ENCODE data around the gene ABCC4.

The ABCC4 gene

DNA sequence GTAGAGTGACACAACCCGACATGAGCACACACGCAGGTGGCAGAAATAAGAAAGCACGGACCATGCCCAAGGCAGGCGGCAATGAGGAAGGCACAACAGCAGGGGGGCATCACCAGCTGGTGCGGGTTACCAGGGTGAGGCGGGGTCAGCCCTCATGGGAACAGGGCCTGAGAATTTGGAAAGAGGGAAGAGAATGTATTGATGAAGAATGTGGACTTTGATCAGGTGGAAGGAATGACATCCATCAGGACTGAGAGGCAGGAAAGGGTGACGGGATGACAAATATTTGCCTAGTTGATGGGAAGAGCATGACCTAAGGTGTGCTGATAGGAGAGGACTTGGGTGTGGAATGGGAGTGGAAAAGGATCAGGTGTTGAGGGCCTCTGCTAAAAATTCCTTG, 177.5 kb downstream of the ABCC4 start:
- H3K4me3 ChIP-seq (ENCODE audit: low read depth, low read length), result no peak overlapping the region
- TF ChIP-seq, protein P1, sequence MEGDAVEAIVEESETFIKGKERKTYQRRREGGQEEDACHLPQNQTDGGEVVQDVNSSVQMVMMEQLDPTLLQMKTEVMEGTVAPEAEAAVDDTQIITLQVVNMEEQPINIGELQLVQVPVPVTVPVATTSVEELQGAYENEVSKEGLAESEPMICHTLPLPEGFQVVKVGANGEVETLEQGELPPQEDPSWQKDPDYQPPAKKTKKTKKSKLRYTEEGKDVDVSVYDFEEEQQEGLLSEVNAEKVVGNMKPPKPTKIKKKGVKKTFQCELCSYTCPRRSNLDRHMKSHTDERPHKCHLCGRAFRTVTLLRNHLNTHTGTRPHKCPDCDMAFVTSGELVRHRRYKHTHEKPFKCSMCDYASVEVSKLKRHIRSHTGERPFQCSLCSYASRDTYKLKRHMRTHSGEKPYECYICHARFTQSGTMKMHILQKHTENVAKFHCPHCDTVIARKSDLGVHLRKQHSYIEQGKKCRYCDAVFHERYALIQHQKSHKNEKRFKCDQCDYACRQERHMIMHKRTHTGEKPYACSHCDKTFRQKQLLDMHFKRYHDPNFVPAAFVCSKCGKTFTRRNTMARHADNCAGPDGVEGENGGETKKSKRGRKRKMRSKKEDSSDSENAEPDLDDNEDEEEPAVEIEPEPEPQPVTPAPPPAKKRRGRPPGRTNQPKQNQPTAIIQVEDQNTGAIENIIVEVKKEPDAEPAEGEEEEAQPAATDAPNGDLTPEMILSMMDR (IDR thresholded peaks at IDR 0.05; ENCODE audit: low read depth, low read length), result no peak

- H3K4me3 ChIP-seq (ENCODE audit: low read depth, low read length), result no peak overlapping the region
- TF ChIP-seq, protein P1 (IDR thresholded peaks at IDR 0.05; ENCODE audit: low read depth, low read length), result no peak
These were observed 179.2 kb downstream of the ABCC4 start for GRCh38 chr13:95122063-95122462.

DNA sequence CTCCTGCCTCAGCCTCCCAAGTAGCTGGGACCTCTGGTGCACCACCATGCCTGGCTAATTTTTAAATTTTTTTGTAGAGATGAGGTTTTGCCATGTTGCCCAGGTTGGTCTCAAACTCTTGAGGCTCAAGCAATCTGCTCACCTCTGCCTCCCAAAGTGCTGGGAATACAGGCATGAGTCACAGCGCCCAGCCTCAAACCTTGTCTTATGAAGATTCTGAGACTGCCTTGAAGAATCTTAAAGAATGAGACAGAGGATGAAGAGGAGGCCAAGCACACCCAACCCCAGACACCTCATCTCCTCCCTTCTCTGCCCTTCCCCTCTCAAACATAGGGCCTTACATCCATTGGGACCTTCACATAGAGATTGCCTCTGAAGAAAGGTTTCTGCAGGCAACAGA, 179.7 kb downstream of the ABCC4 start:
- H3K4me3 ChIP-seq (ENCODE audit: low read depth, low read length), result no peak overlapping the region
- TF ChIP-seq, protein P1 (IDR thresholded peaks at IDR 0.05; ENCODE audit: low read depth, low read length), result no peak

DNA sequence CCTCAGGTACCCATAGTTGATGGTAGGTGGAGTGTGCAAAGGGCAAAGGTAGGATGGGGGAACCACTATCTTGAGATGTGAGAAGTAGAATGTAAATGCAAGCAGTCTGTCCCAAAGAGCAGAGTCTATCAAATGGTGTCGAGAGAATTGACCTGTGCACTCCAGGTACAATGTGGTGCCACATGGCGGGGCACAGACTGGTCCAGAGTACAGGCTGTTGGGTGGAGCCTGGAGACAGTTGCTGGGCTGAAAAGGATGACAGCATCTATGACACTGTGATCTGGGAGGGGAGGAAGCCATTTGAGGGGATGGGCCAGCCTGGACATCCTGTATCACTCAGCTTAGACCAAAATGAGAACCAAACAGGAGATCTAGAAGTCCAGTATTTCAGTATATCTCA, 180.6 kb downstream of the ABCC4 start:
- no peak overlapping the region for H3K4me3 ChIP-seq (ENCODE audit: low read depth, low read length)
- TF ChIP-seq, protein P1 (IDR thresholded peaks at IDR 0.05; ENCODE audit: low read depth, low read length), result no peak

DNA sequence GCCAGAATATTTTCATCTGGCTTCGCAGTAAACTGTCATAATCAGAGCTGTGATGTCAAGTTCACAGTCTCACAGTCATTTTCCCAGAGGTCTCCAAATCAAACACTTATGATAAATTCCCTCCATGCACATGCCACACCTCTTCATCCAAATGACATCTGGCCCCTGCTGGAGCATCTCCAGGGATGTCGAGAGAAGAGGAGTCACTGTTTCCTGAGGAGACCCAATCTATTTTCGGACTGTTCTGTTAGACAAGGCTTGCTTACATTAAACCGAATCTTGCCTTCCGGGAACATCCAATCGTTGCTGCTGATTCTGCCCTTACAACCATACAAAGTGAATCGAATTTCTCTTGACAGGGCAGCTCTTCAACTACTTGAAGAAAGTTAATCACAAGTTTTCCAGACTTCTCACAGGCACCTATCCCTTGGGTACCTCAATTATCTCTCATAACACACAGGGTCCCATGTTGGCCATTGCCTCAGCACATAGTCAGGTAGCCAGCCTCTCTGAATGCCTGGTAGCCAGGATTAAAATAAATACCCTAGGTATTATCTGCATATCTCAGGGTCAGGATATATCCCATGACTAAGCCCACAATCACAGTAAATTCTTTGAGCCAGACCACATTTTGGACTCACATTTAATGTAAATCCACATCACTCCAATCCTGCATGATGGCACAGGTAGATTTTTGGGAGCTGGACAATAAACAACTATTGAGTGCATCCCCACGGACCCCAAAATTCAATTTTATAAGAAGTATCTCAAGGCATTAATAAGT, 182.5 kb downstream of the ABCC4 start:
- TF ChIP-seq, protein P1 (IDR thresholded peaks at IDR 0.05; ENCODE audit: low read depth, low read length), result no peak
- no peak overlapping the region for H3K4me3 ChIP-seq (ENCODE audit: low read depth, low read length)

DNA sequence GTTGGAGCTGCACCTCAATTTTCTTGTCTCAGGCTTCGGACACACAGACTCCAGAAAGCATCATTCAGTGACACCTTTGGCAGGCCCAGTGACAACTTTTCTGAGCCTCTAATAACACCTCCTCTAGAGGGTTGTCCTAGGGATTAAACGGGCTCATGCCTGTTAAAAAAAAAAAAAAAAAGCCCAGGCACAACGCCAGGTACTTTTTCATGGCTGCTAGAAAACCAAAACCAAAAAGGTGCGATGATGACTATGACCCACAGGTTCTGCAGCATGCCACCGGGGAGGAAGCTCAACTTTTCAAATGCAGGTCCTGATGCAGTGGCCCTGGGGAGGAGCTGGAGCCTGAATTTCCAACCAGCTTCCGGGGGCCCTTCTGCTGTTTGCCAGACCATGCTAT, 184.2 kb downstream of the ABCC4 start:
- TF ChIP-seq, protein P1 (IDR thresholded peaks at IDR 0.05; ENCODE audit: low read depth, low read length), result no peak
- H3K4me3 ChIP-seq (ENCODE audit: low read depth, low read length), result no peak overlapping the region

- H3K4me3 ChIP-seq (ENCODE audit: low read depth, low read length), result no peak overlapping the region
- TF ChIP-seq, protein P1 (IDR thresholded peaks at IDR 0.05; ENCODE audit: low read depth, low read length), result no peak
These were observed 185.7 kb downstream of the ABCC4 start for GRCh38 chr13:95115525-95115924.
